ENCODE results near the gene LIN28B.
"Not testable (repeated sequence)": the region's sequence is repeated elsewhere in the genome, so short reads cannot be mapped to it uniquely, and the experiment has no call there.

Gene LIN28B

DNA sequence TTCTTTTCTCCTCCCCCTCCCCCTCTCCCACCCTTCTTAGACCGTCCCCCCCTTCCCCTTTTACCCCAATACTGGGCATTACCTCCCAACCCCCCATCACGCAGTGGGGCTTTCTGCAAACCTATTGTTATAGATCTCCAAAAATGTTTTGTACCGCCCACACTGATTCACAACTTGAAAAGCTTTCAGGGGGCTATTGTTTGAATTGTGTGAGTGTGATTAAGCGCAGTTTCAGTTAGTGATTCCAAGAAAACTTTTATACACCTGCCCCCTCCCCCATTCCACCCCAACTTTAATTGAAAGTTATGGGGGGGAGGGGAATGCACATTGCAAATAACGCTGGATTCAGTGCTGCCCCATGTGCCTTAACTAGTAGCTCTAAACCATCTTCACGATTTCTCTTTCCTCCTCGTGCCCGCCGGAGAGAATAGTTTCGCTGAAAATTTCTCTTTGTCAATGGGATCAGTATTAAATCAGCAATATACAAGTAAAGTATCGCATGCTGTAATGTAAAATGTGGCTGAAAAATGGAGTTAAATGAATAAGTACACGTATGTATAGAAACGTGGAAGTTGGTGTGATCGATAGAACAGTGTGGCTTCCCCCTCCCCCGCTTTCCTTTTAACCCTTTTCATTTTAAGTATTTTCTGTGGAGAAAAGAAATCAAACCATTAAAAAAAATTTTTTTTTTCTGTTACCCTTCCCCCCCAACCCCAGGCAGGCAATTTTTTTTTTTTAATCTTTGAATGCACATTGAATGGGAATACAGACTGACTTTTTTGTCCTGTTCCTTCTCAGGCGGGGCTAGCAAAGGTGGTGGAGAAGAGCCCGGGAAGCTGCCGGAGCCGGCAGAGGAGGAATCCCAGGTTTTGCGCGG, 632 bp downstream of the LIN28B start:
- DNase-seq, result no peak

DNA sequence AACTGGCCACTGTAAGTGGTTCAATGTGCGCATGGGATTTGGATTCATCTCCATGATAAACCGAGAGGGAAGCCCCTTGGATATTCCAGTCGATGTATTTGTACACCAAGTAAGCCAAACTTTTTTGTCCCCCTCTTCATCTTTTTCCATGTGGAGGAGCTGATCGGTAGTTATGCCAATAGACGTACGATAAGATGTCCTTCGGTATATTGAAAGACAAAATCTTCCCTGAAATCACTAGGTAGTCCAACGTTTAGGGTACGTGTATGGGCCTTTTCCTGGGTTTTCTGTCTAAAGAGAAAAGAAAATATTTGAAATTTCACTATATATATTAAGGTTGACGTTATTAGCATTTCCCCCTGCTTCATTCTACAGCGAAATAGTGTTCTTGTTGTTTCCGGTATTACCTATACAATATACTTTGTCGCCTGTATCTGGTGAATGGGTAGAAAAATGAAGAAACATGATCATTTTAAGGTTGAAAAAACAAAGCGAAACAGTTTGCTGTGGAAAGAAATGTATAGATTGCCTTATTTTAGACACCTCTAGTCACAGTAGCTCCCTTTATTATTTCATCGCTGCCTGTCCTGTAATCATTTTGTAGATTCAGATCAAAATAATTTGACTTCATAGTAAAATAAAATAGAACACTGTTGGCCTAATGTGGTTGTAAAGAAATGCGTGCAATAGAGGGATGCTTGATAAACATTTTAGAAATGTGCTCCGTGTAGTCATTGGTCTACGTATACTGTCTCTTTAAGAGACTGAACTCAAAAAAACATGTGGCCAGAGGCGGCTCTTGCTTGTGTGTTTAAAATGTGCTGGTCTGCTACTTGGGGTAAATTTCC, 1.5 kb downstream of the LIN28B start:
- DNase-seq, result no peak

DNA sequence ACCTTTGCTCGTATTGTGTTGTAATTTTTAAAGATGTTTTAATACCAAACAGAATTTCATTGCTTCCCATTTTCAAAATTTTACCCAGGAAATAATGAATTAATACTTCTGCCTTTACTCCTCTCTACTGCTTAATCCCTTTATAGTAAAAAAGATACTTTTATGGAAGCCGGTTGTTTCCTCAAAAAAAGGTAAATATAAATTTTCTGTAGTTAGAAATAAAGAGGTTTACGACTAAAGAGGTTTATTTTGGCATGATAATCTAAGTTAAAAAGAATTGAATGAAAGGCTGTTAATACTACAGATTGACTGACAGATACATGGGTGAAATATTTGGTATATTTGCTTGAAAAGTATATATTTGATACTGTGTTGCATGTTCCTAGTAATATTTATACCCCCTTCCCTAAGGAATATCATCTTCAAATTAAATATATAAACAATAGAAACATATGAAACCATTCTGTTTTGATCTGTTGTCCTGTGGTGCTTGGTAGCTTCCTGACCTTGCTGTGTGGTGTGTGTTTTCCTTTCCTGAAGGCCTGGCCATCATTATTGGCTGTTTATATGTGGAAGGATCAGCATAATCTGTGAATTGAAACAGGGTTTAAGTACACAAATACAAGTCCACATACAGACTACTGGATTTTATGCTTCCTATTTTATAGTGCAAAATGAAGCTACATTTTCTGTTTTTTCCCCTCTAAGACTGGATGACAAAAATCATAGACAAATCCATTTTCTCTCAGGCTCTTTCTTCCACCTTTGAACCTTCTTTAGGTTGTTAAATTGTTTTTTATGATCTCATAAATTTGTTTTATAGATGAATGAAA, 2.3 kb downstream of the LIN28B start:
- no peak for DNase-seq

DNA sequence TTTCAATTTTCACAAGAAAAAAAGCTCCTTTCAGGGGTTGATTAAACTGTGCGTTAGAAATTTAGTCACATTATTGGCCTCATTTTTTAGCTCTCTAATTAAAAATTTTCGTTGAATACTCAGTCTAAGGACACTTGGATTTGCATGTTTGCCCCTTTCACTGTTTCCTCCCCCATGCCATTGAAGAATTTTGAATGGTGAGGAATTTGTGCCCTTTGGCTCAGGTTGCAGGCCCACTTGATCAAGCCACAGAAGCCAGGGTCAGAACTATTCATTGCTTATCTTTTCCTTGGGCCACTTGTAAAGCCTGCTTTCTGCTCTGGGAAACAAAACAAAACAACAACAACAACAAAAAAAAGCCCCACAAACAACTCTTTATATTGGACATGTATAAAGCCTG, 12.2 kb downstream of the LIN28B start:
- DNase-seq, result no peak

DNA sequence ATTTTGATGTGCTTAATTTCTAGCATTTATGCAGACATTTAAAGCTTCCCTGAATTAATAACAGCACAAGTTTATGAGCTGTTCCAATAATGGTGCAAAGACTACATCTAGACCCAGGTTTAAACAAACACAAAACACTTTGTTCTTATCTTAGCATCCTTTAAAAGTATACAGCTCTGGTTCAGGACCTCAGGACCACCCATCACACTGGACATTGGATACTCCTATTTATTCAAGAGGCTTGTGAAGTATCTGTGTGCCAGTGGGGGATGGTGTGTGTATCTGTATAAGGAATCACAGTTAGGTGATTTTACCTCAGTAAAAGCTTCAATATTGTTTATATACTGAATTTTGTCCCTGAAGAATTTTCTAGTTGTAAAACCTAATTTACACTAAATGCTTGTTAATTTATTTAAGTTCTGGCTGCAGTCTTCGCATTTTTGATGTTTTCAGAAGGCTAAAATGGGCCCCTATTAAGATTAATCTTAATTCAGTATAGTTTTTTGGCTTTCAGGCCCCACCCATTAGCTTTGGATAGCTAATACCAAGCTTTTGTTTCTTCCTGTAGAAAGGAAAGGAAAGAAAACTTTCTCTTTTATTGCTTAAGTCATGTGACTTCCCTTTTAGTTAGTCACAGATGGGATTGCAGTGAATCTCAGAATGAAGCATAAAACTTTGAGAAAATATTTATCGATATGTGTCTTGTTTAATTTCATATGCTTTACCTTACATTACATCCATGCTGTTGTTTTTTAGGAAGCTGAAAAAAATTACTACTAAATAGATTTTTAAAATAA, 13.1 kb downstream of the LIN28B start:
- DNase-seq, result no peak

DNA sequence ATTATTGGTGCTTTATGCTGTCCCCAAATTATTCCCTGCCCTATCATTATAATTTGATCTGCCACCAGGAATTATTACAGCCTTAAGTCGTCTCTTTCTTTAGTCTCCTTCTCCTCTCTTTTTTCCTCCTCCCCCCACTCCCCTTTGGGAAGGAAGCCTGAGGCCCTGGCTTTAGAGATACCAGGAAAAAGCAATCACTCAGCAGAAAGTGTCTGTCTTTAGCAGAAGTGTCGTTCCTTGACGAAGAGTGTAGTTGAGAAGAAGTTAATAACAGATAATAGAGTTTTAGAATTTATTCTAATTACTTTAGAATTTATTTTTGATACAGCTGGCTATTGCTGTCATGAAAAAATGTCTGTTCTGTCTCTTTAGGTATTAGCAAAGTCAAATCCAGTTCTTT, 16.5 kb downstream of the LIN28B start:
- no peak for DNase-seq

DNA sequence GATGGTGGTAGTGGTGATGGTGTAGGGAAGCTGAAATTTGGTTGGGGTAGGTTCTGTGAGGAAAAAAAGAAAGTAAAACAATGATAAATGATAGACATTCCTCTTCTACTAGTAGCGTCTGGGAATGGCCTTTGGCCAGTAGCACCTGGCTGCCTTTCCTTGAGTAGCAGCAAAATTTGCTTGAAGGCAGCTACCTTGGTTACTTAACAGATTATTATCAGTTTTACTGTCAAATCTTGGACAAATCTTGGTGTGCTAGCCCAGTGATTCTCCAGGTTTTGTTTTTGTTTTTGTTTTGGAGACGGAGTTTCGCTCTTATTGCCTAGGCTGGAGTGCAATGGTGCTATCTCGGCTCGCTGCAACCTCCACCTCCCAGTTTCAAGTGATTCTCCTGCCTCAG, 26.4 kb downstream of the LIN28B start:
- DNase-seq, result no peak

DNA sequence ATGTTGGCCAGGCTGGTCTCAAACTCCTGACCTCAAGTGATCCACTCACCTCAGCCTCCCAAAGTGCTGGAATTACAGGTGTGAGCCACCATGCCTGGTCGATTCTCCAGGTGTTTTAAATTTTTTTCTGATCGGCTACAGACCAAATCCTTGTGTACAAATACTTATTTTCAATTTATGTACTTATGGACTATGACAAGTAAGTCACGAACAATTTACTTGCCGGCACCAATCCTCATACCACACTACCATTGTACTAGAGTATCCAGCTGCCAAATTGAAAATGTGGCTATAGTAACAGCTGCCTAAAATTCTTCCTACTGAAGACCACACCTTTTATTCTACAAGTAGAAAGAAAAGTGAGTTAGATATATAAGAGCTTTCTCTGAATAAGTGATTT, 26.9 kb downstream of the LIN28B start:
- no peak for DNase-seq

DNA sequence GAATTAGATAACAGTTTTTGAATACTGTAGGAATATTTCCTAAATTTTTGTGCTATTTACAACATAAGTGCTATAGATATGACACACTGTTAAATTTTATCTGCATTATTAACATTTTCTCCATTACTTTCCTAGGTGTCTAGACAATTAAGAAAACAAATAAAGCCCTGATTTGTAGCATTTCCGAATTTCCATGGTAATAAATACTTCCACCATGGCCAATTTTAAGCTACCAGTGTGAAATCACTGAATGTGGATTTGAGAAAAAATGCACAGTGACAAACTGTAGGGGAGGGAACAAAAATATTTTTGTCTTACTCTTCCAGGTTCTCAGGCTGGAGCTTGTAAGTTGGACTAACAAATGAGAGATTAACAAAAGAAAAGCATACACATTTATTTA, 27.9 kb downstream of the LIN28B start:
- no peak for DNase-seq

DNA sequence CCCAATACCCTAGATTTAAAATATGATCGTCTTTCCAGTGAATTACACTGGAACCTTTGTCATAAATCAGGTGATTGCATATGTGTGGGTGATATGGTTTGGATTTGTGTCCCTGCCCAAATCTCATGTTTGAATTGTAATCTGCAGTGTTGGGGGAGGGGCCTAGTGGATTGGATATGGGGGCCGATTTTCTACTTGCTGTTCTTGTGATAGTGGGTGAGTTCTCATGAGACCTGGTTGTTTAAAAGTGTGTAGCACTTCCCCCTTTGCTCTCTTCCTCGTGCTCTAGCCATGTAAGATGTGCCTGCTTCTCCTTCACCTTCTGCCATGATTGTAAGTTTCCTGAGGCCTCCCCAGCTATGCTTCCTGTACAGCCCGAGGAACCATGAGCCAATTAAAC, 29.0 kb downstream of the LIN28B start:
- DNase-seq, result not testable (repeated sequence)

DNA sequence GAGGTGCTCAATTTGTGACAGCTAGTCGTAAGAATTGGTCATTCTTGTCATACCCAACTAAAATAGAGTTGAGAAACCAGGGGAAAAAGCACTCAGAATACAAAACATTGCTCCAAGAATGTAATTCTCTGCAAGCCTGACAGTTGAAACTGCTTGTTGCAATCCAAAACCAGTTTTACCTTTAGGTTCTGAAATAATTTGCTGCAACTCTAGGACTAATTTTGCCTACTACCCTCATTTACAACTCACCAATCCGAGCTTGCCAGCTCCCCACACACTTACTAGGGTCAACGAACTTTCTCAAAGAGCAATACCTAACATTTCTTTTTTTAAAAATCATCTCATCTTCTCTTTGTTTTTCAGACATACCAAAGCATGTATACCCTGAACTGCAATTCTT, 29.7 kb downstream of the LIN28B start:
- DNase-seq, result no peak

DNA sequence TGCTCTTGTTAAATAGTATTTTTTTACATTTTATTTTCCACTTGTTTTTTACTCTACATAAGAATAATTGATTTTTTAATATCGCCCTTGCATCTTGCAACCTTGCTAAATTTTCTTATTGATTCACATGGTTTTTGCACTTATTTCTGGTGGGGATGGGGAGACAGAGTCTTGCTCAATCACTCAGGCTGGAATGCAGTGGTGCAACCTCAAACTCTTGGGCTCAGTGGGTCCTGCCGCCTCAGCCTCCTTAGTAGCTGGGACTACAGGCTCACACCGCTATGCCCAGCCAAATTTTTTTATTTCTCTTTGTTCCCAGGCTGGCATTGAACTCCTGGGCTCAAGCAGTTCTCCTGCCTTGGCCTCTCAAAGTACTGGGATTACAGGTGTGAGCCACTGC, 30.3 kb downstream of the LIN28B start:
- no peak for DNase-seq

DNA sequence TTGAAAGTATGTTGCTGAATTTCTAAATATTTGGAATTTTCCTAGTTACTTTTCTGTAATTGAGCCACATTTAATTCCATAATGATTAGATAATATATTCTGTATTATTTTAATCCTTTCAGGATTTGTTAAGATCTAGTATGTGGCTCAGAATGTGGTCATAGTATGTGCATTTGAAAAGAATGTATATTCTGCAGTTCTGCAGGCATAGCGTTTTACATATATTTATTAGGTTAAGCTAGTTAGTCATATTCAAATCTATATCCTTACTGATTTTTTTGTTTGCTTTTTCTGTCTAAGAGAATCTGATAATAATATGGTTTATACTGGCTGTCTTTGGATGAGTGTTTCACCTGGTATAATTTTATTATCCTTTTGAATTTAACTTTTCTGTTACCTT, 33.2 kb downstream of the LIN28B start:
- no peak for DNase-seq

DNA sequence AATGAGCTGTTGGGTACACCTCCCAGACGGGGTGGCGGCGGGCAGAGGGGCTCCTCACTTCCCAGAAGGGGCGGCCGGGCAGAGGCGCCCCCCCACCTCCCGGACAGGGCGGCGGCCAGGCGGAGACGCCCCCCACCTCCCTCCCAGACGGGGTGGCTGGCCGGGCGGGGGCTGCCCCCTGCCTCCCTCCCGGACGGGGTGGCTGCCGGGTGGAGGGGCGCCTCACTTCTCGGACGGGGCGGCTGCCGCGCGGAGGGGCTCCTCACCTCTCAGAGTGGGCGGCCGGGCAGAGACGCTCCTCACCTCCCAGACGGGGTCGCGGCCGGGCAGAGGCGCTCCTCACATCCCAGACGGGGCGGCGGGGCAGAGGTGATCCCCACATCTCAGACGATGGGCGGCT, 34.2 kb downstream of the LIN28B start:
- DNase-seq, result not testable (repeated sequence)

DNA sequence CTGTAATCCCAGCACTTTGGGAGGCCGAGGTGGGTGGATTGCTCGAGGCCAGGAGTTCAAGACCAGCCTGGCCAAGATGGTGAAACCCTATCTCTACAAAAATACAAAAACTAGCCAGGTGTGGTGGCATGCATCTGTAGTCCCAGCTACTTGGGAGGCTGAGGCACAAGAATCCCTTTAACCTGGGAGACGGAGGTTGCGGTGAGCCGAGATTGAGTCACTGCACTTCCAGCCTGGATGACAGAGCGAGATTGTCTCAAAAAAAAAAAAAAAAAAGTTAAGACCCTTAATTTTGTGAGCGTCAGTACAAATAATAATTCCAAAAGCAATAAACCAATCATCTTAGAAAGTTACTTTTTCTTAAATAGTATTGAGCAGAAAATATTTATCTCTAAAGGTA, 36.7 kb downstream of the LIN28B start:
- DNase-seq, result not testable (repeated sequence)

DNA sequence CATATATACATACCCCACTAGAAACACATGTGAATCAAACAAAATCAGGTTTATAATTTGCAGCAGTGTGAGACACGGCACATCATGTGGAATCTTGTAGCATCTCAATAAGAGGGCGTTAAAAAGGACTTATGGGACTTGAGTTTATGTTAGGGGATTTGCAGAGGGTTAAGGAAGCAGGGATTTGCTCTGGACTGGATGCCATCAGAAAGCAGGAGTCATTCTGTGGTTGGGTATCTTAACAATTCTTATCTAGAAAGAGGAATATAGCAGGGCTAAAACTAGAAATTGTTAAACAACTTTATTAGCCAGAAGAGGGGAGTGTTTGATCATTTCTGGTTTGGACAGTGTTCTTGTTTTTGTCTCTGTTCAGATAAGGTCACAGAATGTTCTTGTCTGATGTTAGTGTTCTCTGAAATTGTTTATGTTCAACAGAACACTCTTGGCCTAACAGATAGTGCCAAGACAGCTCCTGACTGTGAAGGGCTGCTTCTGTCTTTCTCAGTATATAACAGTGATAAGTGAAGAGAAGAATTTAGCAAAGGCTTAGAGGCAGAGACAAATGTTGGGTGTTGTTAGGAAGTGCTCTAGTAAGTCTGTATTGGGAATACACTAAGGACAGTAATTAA, 39.2 kb downstream of the LIN28B start:
- DNase-seq, result no peak

DNA sequence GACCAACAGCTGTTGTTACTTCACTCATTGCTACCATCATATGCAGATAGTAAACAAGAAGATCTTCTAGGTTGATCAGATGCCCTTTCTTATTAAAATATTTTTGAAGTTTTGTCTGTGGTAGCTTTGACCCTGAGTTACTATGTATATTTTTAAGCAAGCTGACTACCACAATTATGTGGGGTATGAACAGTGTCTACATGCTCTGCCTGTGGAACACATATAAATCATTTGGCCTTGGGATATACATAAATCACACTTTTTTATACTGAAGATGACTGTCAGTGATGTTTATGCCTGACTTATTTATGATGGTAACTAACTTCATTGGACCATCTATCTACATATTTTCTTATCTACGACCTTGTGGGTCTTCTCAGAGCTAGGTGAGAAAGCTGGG, 44.2 kb downstream of the LIN28B start:
- no peak for DNase-seq

DNA sequence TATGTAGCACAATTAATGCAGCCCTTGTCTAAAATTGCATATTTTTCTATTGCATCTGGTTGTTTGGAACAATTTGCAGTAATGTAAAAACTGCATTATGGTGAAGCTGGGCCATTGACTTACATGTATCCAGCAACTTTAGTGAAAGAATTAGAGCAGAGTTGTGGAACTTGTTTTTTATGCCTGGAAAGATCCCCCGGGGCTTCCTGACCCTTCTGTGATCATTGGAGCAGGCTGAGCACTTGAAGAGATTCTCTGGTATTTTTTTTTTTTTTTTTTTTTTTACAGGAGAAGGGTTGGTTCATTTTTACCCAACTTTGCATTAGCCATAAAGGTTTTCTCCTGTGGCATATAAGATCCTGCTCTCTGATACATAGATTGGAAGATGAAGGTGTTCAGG, 45.0 kb downstream of the LIN28B start:
- DNase-seq, result no peak

DNA sequence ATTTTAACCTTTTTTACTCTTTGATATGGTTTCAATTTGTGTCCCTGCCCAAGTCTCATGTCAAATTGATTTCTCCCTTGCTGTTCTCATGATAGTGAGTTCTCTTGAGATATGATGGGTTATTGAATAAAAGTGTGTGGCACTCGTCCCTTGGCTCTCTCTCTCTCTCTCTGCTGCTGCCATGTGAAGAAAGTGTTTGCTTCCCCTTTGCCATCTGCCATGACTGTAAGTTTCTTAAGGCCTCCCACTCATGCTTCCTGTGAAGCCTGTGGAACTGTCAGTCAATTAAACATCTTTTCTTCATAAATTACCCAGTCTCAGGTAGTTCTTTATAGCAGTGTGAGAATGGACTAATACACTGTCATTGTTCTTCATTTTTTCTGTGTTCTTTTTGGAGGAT, 48.5 kb downstream of the LIN28B start:
- no peak for DNase-seq

DNA sequence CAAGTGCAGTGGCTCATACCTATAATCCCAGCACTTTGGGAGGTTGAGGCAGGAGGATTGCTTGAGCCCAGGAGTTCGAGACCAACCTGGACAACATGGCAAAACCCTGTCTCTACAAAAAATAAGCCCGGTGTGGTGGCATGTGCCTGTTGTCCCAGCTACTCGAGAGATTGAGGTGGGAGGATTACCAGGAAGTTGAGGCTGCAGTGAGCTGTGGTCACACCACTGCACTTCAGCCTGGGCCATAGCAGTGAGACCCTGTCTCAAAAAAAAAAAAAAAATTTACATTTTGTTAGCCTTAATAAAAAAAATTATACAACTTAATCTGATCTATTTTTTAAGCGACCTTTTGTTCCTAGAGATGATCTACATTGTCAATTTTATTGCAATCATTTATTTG, 56.6 kb downstream of the LIN28B start:
- DNase-seq, result not testable (repeated sequence)

DNA sequence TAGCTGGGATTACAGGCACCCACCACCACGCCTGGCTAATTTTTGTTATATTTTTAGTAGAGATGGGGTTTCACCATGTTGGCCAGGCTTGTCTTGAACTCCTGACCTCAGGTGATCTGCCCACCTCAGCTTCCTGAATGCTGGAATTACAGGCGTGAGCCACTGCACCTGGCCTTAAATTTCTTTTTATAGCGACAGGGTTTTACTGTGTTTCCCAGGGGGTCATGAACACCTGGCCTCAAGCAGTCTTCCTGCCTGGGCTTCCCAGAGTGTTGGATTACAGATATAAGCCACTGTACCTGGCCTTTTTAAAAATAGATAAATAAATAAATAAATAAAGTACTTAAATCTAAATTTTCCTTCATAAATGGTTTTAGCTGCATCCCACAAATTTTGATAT, 57.5 kb downstream of the LIN28B start:
- DNase-seq, result no peak

DNA sequence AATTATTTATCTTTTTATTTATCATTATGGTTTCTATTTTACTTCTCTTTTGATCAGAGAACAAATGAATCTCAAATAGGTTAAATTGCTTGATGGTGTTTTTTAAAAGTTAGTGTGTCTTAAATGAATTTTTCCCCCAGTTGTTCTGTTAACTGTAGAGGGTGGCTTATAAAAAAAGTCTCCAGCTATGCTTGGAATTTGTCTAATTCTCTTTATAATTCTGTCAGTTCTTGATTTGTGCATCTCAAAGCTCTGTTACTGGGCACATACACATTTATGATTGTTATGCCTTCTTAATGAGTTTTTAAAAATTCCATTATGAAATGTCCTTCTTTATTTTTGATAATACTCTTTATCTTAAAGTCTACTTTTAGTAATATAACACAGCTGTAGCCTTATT, 58.0 kb downstream of the LIN28B start:
- no peak for DNase-seq

Data from activated CD4-positive, CD25-positive, alpha-beta regulatory T cell (primary cell).